SK-N-SH treated with all-trans-retinoic acid at 6 μM for 48 hours (cell line): ENCODE results near the gene SIL1.
"Not testable (repeated sequence)": the region's sequence is repeated elsewhere in the genome, so short reads cannot be mapped to it uniquely, and the experiment has no call there.

ENCODE experiments used
- ATAC-seq: fragments of 200-7000 bp; cut with Tn5 transposase; 3 replicates; pipeline ENCODE4 v1.9.1; 2020; ENCODE audit warnings: mild to moderate bottlenecking, moderate library complexity
- ARNTL ChIP-seq: fragments of 450-650 bp; formaldehyde crosslinking; IDR thresholded peaks from 2 replicates; pipeline ENCODE4 v1.5.0; 2020; ENCODE audit warnings: low read depth, mild to moderate bottlenecking, moderate library complexity, borderline replicate concordance
- BACH2 ChIP-seq: fragments of 250-450 bp; sonication (Bioruptor Pico); IDR thresholded peaks from 2 replicates; pipeline ENCODE4 v1.9.0; 2021; ENCODE audit warnings: mild to moderate bottlenecking, borderline replicate concordance
- CSDC2 ChIP-seq: fragments of 250-450 bp; sonication (Bioruptor Pico); IDR thresholded peaks from 2 replicates; pipeline ENCODE4 v1.5.0; 2020; ENCODE audit warnings: mild to moderate bottlenecking, moderate library complexity
- ESRRG ChIP-seq: fragments of 250-450 bp; sonication (Bioruptor Pico); IDR thresholded peaks from 2 replicates; pipeline ENCODE4 v1.6.1; 2021; ENCODE audit warnings: mild to moderate bottlenecking
- GLIS3 ChIP-seq: fragments of 250-450 bp; sonication (Bioruptor Pico); IDR thresholded peaks from 2 replicates; pipeline ENCODE4 v1.5.0; 2020; ENCODE audit warnings: mild to moderate bottlenecking, moderate library complexity
- ISL1 ChIP-seq: fragments of 250-450 bp; sonication (Bioruptor Pico); IDR thresholded peaks from 2 replicates; pipeline ENCODE4 v2.1.2; 2022; ENCODE audit warnings: mild to moderate bottlenecking, moderate library complexity
- OSR1 ChIP-seq: fragments of 250-450 bp; sonication (Bioruptor Pico); IDR thresholded peaks from 2 replicates; pipeline ENCODE4 v1.8.0; 2022; ENCODE audit warnings: moderate library complexity, mild to moderate bottlenecking, inconsistent platforms
- PPARA ChIP-seq: fragments of 250-450 bp; sonication (Bioruptor Pico); IDR thresholded peaks from 2 replicates; pipeline ENCODE4 v1.5.0; 2020; ENCODE audit warnings: mild to moderate bottlenecking, borderline replicate concordance
- RARB ChIP-seq: fragments of 250-450 bp; sonication (Bioruptor Pico); IDR thresholded peaks from 2 replicates; pipeline ENCODE4 v1.8.0; 2021; ENCODE audit warnings: mild to moderate bottlenecking, moderate library complexity
- SNAI2 ChIP-seq: fragments of 250-450 bp; sonication (Bioruptor Pico); IDR thresholded peaks from 2 replicates; pipeline ENCODE4 v1.5.0; 2020; ENCODE audit warnings: mild to moderate bottlenecking, moderate library complexity
- TCF4 ChIP-seq: fragments of 250-450 bp; sonication (Bioruptor Pico); IDR thresholded peaks from 2 replicates; pipeline ENCODE4 v1.8.0; 2021; ENCODE audit warnings: mild to moderate bottlenecking, moderate library complexity, borderline replicate concordance
- TOX ChIP-seq: fragments of 250-450 bp; sonication (Bioruptor Pico); IDR thresholded peaks from 2 replicates; pipeline ENCODE4 v1.8.0; 2021; ENCODE audit warnings: mild to moderate bottlenecking, moderate library complexity, borderline replicate concordance
- ZC3H10 ChIP-seq: fragments of 250-450 bp; sonication (Bioruptor Pico); IDR thresholded peaks from 2 replicates; pipeline ENCODE4 v1.5.1; 2021; ENCODE audit warnings: mild to moderate bottlenecking, moderate library complexity
- ZFP3 ChIP-seq: fragments of 250-450 bp; sonication (Bioruptor Pico); IDR thresholded peaks from 2 replicates; pipeline ENCODE4 v1.5.0; 2020; ENCODE audit warnings: mild to moderate bottlenecking, moderate library complexity
- ZFP30 ChIP-seq: fragments of 450-650 bp; formaldehyde crosslinking; IDR thresholded peaks from 2 replicates; pipeline ENCODE4 v1.5.0; 2022; ENCODE audit warnings: mild to moderate bottlenecking, moderate library complexity
- ZNF565 ChIP-seq: fragments of 450-650 bp; formaldehyde crosslinking; conservative IDR thresholded peaks from 2 replicates; pipeline ENCODE4 v1.5.0; 2020; ENCODE audit warnings: low read depth, mild to moderate bottlenecking, moderate library complexity
- ZNF70 ChIP-seq: fragments of 450-650 bp; formaldehyde crosslinking; IDR thresholded peaks from 2 replicates; pipeline ENCODE4 v1.5.0; 2020; ENCODE audit warnings: mild to moderate bottlenecking, moderate library complexity
- ZNF8 ChIP-seq: fragments of 450-650 bp; formaldehyde crosslinking; IDR thresholded peaks from 2 replicates; pipeline ENCODE4 v1.5.0; 2020; ENCODE audit warnings: mild to moderate bottlenecking, moderate library complexity
- TF ChIP-seq, protein P1 (sequence below): fragments of 250-450 bp; sonication (Bioruptor Pico); IDR thresholded peaks from 2 replicates; pipeline ENCODE4 v1.5.1; 2020; ENCODE audit warnings: low read depth, mild to moderate bottlenecking, moderate library complexity
- TF ChIP-seq, protein P2 (sequence below): fragments of 250-450 bp; sonication (Bioruptor Pico); IDR thresholded peaks from 2 replicates; pipeline ENCODE4 v1.5.0; 2020; ENCODE audit warnings: mild to moderate bottlenecking, moderate library complexity
- TF ChIP-seq, protein P3 (sequence below): fragments of 250-450 bp; sonication (Bioruptor Pico); IDR thresholded peaks from 2 replicates; pipeline ENCODE4 v1.5.1; 2021; ENCODE audit warnings: mild to moderate bottlenecking, moderate library complexity
- TF ChIP-seq, protein P4 (sequence below): fragments of 250-450 bp; sonication (Bioruptor Pico); IDR thresholded peaks from 2 replicates; pipeline ENCODE4 v1.8.0; 2021; ENCODE audit warnings: low read depth, mild to moderate bottlenecking, moderate library complexity, borderline replicate concordance

SIL1 gene

DNA sequence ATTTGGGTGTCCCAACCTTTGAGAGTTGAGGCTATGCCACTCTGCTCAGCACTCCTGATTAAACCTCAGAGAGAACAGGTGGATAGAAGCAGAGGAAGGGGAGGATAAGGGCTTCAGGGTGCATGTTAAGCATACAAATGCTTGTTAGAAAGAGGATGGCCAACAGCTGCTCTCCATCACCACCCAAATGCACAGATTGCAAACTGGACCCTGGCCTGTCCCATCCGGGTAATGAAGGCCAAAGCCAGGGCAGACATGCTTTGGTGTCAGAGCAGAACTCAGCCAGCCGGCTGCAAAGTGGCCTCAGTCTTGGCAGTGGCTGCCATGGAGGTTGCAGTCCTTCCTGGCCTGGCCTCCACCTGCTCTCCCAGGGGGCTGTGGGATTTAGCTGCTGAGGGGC lies 84.3 kb downstream of the SIL1 start:
- TF ChIP-seq ZFP30 (no peak), ZNF565 (CRISPR knock-in tag) (no peak), ARNTL (CRISPR knock-in tag) (no peak), ZNF8 (CRISPR knock-in tag) (no peak), ZNF70 (CRISPR knock-in tag) (no peak), PPARA (CRISPR knock-in tag) (no peak), TOX (CRISPR knock-in tag) (no peak), OSR1 (CRISPR knock-in tag) (no peak), ZFP3 (CRISPR knock-in tag) (no peak), GLIS3 (CRISPR knock-in tag) (no peak), CSDC2 (no peak), ESRRG (no peak)
- TF ChIP-seq, protein P1, sequence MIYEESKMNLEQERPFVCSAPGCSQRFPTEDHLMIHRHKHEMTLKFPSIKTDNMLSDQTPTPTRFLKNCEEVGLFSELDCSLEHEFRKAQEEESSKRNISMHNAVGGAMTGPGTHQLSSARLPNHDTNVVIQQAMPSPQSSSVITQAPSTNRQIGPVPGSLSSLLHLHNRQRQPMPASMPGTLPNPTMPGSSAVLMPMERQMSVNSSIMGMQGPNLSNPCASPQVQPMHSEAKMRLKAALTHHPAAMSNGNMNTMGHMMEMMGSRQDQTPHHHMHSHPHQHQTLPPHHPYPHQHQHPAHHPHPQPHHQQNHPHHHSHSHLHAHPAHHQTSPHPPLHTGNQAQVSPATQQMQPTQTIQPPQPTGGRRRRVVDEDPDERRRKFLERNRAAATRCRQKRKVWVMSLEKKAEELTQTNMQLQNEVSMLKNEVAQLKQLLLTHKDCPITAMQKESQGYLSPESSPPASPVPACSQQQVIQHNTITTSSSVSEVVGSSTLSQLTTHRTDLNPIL (CRISPR knock-in tag), result no peak
- TF ChIP-seq, protein P2, sequence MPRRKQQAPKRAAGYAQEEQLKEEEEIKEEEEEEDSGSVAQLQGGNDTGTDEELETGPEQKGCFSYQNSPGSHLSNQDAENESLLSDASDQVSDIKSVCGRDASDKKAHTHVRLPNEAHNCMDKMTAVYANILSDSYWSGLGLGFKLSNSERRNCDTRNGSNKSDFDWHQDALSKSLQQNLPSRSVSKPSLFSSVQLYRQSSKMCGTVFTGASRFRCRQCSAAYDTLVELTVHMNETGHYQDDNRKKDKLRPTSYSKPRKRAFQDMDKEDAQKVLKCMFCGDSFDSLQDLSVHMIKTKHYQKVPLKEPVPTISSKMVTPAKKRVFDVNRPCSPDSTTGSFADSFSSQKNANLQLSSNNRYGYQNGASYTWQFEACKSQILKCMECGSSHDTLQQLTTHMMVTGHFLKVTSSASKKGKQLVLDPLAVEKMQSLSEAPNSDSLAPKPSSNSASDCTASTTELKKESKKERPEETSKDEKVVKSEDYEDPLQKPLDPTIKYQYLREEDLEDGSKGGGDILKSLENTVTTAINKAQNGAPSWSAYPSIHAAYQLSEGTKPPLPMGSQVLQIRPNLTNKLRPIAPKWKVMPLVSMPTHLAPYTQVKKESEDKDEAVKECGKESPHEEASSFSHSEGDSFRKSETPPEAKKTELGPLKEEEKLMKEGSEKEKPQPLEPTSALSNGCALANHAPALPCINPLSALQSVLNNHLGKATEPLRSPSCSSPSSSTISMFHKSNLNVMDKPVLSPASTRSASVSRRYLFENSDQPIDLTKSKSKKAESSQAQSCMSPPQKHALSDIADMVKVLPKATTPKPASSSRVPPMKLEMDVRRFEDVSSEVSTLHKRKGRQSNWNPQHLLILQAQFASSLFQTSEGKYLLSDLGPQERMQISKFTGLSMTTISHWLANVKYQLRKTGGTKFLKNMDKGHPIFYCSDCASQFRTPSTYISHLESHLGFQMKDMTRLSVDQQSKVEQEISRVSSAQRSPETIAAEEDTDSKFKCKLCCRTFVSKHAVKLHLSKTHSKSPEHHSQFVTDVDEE (CRISPR knock-in tag), result no peak
- TF ChIP-seq, protein P3, sequence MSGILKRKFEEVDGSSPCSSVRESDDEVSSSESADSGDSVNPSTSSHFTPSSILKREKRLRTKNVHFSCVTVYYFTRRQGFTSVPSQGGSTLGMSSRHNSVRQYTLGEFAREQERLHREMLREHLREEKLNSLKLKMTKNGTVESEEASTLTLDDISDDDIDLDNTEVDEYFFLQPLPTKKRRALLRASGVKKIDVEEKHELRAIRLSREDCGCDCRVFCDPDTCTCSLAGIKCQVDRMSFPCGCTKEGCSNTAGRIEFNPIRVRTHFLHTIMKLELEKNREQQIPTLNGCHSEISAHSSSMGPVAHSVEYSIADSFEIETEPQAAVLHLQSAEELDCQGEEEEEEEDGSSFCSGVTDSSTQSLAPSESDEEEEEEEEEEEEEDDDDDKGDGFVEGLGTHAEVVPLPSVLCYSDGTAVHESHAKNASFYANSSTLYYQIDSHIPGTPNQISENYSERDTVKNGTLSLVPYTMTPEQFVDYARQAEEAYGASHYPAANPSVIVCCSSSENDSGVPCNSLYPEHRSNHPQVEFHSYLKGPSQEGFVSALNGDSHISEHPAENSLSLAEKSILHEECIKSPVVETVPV (CRISPR knock-in tag), result no peak
- ATAC-seq, result no peak

DNA sequence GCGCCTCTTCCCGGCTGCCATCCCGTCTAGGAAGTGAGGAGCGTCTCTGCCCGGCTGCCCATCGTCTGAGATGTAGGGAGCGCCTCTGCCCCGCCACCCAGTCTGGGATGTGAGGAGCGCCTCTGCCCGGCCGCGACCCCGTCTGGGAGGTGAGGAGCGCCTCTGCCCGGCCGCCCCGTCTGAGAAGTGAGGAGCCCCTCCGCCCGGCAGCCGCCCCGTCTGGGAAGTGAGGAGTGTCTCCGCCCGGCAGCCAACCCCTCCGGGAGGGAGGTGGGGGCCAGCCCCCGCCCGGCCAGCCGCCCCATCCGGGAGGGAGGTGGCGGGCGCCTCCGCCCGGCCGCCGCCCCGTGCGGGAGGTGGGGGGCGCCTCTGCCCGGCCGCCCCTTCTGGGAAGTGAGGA lies 85.8 kb downstream of the SIL1 start:
- not testable (repeated sequence) for ATAC-seq

DNA sequence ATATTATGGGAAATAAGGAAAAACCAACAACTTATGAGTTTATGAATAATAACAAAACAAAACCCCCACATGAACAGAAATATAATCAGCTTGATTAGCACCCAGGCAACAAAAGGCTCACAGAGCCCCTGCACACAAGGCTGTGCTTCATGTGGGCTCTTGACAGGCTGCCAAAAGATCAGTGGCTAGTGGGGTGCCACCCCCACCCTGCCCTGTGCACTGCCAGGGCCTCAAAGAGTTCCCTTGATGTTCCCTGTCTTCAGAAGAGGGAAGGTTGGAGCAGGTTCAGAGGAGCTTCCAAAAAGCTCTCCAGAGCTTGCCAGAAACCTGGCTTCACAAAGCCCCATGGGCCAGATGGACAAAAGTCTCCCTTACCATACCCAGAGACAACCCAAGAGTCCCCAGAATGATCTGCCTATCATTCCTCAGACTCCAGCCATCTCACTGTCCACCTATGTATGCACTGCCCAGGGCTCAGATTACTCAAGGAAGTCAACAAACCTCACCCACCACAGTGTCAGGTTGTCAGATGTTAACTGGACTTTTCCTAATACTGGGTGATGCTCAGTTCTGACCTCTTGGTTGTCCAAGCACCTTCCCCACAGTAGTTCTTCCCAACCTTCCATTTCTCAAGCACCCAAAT lies 87.5 kb downstream of the SIL1 start:
- ATAC-seq, result no peak
- TF ChIP-seq TOX (CRISPR knock-in tag), result no peak

DNA sequence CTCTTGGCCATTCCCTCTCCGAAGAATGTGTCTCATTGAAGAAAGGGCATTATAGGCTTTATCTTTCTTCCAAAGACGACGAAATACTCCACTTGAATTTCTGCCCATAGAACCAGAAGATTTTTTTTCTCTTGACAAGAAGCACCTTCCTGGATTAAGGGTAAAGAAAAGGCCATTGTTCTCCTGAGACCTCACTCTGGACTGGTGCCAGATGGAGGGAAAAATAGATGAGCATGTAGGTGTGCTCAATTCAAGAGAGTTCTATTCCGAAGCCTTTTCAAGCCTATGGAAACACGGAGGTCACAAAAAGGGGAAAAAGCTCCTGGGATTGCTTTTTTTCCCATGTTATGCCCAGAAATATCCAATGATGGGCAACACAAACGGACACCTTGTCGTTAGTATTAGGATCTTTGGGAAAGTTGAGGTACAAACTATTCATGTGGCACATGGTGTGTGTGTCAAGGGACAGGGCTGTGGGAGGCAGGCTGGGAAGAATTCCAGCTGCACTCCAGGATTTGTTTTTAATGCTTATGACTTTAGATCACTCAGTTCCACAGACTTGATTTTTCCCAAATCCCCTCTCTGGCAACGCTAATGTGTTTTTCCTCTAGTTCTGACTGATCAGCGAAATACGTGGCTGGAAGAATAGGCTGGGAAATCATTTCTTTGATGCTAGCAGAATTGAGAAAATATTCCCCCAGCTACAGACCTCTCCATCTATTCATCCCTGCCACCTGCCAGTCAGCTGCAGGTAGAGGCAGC lies 89.9 kb downstream of the SIL1 start:
- no peak for ATAC-seq
- TF ChIP-seq ZFP3 (CRISPR knock-in tag) (no peak), SNAI2 (CRISPR knock-in tag) (no peak), PPARA (CRISPR knock-in tag) (no peak), ZC3H10 (no peak), OSR1 (CRISPR knock-in tag) (no peak), ZNF8 (CRISPR knock-in tag) (no peak), BACH2 (CRISPR knock-in tag) (no peak), CSDC2 (no peak), RARB (CRISPR knock-in tag) (no peak), ISL1 (CRISPR knock-in tag) (no peak), ZNF70 (CRISPR knock-in tag) (no peak), TOX (CRISPR knock-in tag) (no peak), ZFP30 (no peak), TCF4 (CRISPR knock-in tag) (no peak), GLIS3 (CRISPR knock-in tag) (no peak), ZNF565 (CRISPR knock-in tag) (no peak)
- TF ChIP-seq, protein P3 (CRISPR knock-in tag), result no peak
- TF ChIP-seq, protein P4, sequence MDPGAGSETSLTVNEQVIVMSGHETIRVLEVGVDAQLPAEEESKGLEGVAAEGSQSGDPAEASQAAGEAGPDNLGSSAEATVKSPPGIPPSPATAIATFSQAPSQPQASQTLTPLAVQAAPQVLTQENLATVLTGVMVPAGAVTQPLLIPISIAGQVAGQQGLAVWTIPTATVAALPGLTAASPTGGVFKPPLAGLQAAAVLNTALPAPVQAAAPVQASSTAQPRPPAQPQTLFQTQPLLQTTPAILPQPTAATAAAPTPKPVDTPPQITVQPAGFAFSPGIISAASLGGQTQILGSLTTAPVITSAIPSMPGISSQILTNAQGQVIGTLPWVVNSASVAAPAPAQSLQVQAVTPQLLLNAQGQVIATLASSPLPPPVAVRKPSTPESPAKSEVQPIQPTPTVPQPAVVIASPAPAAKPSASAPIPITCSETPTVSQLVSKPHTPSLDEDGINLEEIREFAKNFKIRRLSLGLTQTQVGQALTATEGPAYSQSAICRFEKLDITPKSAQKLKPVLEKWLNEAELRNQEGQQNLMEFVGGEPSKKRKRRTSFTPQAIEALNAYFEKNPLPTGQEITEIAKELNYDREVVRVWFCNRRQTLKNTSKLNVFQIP (CRISPR knock-in tag), result no peak
- TF ChIP-seq, protein P2 (CRISPR knock-in tag), result no peak
